GM23338 (cell line): ENCODE data around the gene OLIG1. TPM values are rescaled to one million over a fixed set of nuclear protein-coding genes. Genes with fewer than 3 reads are reported as not detected.

Source experiments
- ATAC-seq: fragments of 200-7000 bp; cut with Tn5 transposase; 3 replicates; pipeline ENCODE4 v1.9.1; 2020
- DNase-seq: peaks from one replicate; pipeline ENCODE4 v3.0.0-alpha.2; 2015; ENCODE audit warnings: low spot score
- H2AFZ ChIP-seq: fragments of 200-600 bp; sonication (generic); 2 replicates; pipeline ENCODE4 v1.8.0; 2016; ENCODE audit warnings: antibody characterized with exemption, mild to moderate bottlenecking, moderate library complexity
- H3F3A ChIP-seq: fragments of 200-600 bp; sonication (generic); replicated peaks from 2 replicates; pipeline ENCODE4 v1.8.0; 2017; ENCODE audit warnings: antibody characterized with exemption, mixed run types, low read depth
- H3K27ac ChIP-seq: fragments of 200-600 bp; sonication (generic); 2 replicates; pipeline ENCODE4 v1.6.1; 2016; ENCODE audit warnings: low read depth
- H3K27me3 ChIP-seq: fragments of 200-600 bp; sonication (generic); 2 replicates; pipeline ENCODE4 v1.8.0; 2016; ENCODE audit warnings: mild to moderate bottlenecking, mixed run types, moderate library complexity; ENCODE audit not compliant: insufficient read depth
- H3K36me3 ChIP-seq: fragments of 200-600 bp; sonication (generic); 2 replicates; pipeline ENCODE4 v1.8.0; 2016; ENCODE audit warnings: mild to moderate bottlenecking; ENCODE audit not compliant: insufficient read depth
- H3K4me1 ChIP-seq: fragments of 200-600 bp; sonication (generic); 2 replicates; pipeline ENCODE4 v1.8.0; 2016; ENCODE audit warnings: mild to moderate bottlenecking, moderate library complexity; ENCODE audit not compliant: insufficient read depth
- H3K4me2 ChIP-seq: fragments of 200-600 bp; sonication (generic); 2 replicates; pipeline ENCODE4 v1.7.1; 2017; ENCODE audit warnings: mixed run types
- H3K4me3 ChIP-seq: fragments of 200-600 bp; sonication (generic); 2 replicates; pipeline ENCODE4 v1.6.1; 2016; ENCODE audit warnings: mixed run types
- H3K79me2 ChIP-seq: fragments of 200-600 bp; sonication (generic); replicated peaks from 2 replicates; pipeline ENCODE4 v1.8.0; 2017; ENCODE audit warnings: mild to moderate bottlenecking; ENCODE audit not compliant: insufficient read depth
- H3K9me2 ChIP-seq: fragments of 200-600 bp; sonication (generic); 2 replicates; pipeline ENCODE4 v1.8.0; 2017; ENCODE audit not compliant: insufficient read depth
- H4K20me1 ChIP-seq: fragments of 200-600 bp; sonication (generic); replicated peaks from 2 replicates; pipeline ENCODE4 v1.8.0; 2017; ENCODE audit warnings: mild to moderate bottlenecking; ENCODE audit not compliant: insufficient read depth
- H3K27ac Mint-ChIP-seq: 2 replicates; pipeline ENCODE4 v1.8.0; 2020; ENCODE audit warnings: inconsistent platforms, mild to moderate bottlenecking, moderate library complexity, mixed read lengths
- H3K27me3 Mint-ChIP-seq: 3 replicates; pipeline ENCODE4 v1.8.0; 2022; ENCODE audit warnings: low read depth, mild to moderate bottlenecking, moderate library complexity, mixed read lengths, inconsistent platforms; ENCODE audit not compliant: insufficient read depth, poor library complexity
- H3K36me3 Mint-ChIP-seq: 3 replicates; pipeline ENCODE4 v1.8.0; 2021; ENCODE audit warnings: low read depth, mild to moderate bottlenecking, inconsistent platforms, moderate library complexity, mixed read lengths
- H3K4me1 Mint-ChIP-seq: 3 replicates; pipeline ENCODE4 v1.8.0; 2020; ENCODE audit warnings: mild to moderate bottlenecking, inconsistent platforms, mixed read lengths
- H3K4me3 Mint-ChIP-seq: 3 replicates; pipeline ENCODE4 v1.8.0; 2021; ENCODE audit warnings: moderate library complexity, mild to moderate bottlenecking, inconsistent platforms, mixed read lengths
- H3K9me3 Mint-ChIP-seq: 3 replicates; pipeline ENCODE4 v1.8.0; 2020; ENCODE audit warnings: moderate library complexity, mild to moderate bottlenecking, inconsistent platforms, mixed read lengths
- CREB1 ChIP-seq: fragments of 250-450 bp; sonication (Bioruptor Pico); IDR thresholded peaks from 2 replicates; pipeline ENCODE4 v1.5.0; 2020; ENCODE audit warnings: low read depth, mild to moderate bottlenecking, moderate library complexity
- CTCF ChIP-seq, 2 experiments: fragments of 200-600 bp in 1 of 2; sonication (generic) in 1 of 2; conservative IDR thresholded peaks; 2 replicates each; pipeline versions ENCODE4 v1.5.1 to v1.6.1; 2016 to 2017; ENCODE audit warnings: antibody characterized with exemption in 2 of 2, low read depth in 2 of 2, mild to moderate bottlenecking in 2 of 2, moderate library complexity in 1 of 2
- ETS1 ChIP-seq: IDR thresholded peaks from 2 replicates; pipeline ENCODE4 v1.6.1; 2016; ENCODE audit warnings: antibody characterized with exemption
- EZH2 ChIP-seq: fragments of 200-600 bp; sonication (generic); IDR thresholded peaks from one replicate; pipeline ENCODE4 v1.8.0; 2017; ENCODE audit warnings: antibody characterized with exemption, mild to moderate bottlenecking, low read depth; ENCODE audit not compliant: unreplicated experiment
- EZH2phosphoT487 ChIP-seq: fragments of 200-600 bp; sonication (generic); IDR thresholded peaks from one replicate; pipeline ENCODE4 v1.8.1; 2018; ENCODE audit warnings: antibody characterized with exemption; ENCODE audit not compliant: unreplicated experiment
- JUNB ChIP-seq: IDR thresholded peaks from one replicate; pipeline ENCODE4 v1.6.1; 2016; ENCODE audit warnings: antibody characterized with exemption; ENCODE audit not compliant: unreplicated experiment
- NANOG ChIP-seq: IDR thresholded peaks from 2 replicates; pipeline ENCODE4 v1.6.1; 2016; ENCODE audit warnings: antibody characterized with exemption, borderline replicate concordance
- POLR2AphosphoS5 ChIP-seq: IDR thresholded peaks from 2 replicates; pipeline ENCODE4 v1.6.1; 2016; ENCODE audit warnings: antibody characterized with exemption, low read depth
- REST ChIP-seq: IDR thresholded peaks from one replicate; pipeline ENCODE4 v1.6.1; 2018; ENCODE audit warnings: antibody characterized with exemption; ENCODE audit not compliant: unreplicated experiment
- STAT1 ChIP-seq: IDR thresholded peaks from one replicate; pipeline ENCODE4 v1.6.1; 2016; ENCODE audit warnings: antibody characterized with exemption; ENCODE audit not compliant: unreplicated experiment
- ZNF114 ChIP-seq: fragments of 250-450 bp; sonication (Bioruptor Pico); IDR thresholded peaks from 2 replicates; pipeline ENCODE4 v1.5.0; 2020; ENCODE audit warnings: mild to moderate bottlenecking, moderate library complexity
- ZNF331 ChIP-seq: fragments of 250-450 bp; sonication (Bioruptor Pico); IDR thresholded peaks from 2 replicates; pipeline ENCODE4 v1.5.0; 2020; ENCODE audit warnings: low read depth, mild to moderate bottlenecking, moderate library complexity
- ZNF462 ChIP-seq: fragments of 250-450 bp; sonication (Bioruptor Pico); IDR thresholded peaks from 2 replicates; pipeline ENCODE4 v1.5.0; 2020; ENCODE audit warnings: mild to moderate bottlenecking, moderate library complexity
- polyA plus RNA-seq: library from polyadenylated mRNA; unstranded; fragments of >200 nt; fragmentation: Nextera tagmentation; extraction: Ambion mirVana; gene quantifications from 2 replicates; pipeline ENCODE4 v1.2.1, GENCODE V29; 2016
- total RNA-seq: library from RNA; depleted of rRNA; stranded (reverse); fragments of >200 nt; shearing (Covaris generic); gene quantifications from 2 replicates; pipeline ENCODE4 v1.2.3, GENCODE V29; 2014

Gene OLIG1
- total and polyA plus RNA-seq, 2 experiments from 2014 or later = 0.14 to 0.81 TPM

GRCh38 chr21:33078907-33079582 lies 9.1 kb downstream of the OLIG1 start:
- H3K4me2 ChIP-seq = no peak overlapping the region
- H3K27ac ChIP-seq = no peak overlapping the region
- no peaks in the 10 kb centered on the region; the same call in 1 of the 2 replicates for H3F3A ChIP-seq
- H3K4me1 ChIP-seq = peaks cover 29% of the 10 kb centered on the region
- no peaks in the 10 kb centered on the region for H3K79me2 ChIP-seq
- H2AFZ ChIP-seq = peak overlapping the region; percentile 43; the same call in 1 of the 2 replicates
- peaks cover 29% of the 10 kb centered on the region for H3K27me3 ChIP-seq
- no peaks in the 10 kb centered on the region for H3K36me3 ChIP-seq
- no peak for TF ChIP-seq STAT1
- TF ChIP-seq ZNF331 (CRISPR knock-in tag) = no peak
- TF ChIP-seq REST = no peak
- no peak for TF ChIP-seq POLR2AphosphoS5
- TF ChIP-seq EZH2 = no peak
- no peak for TF ChIP-seq CTCF (conservative IDR thresholded peaks at IDR 0.05; ENCODE audit: low read depth in 2 of 2)
- TF ChIP-seq ETS1 = no peak
- no peak for TF ChIP-seq ZNF462 (CRISPR knock-in tag)
- no peak for TF ChIP-seq NANOG
- no peak for TF ChIP-seq EZH2phosphoT487
- no peak for TF ChIP-seq CREB1 (CRISPR knock-in tag)
- no peak for TF ChIP-seq JUNB
- no peak for TF ChIP-seq ZNF114 (CRISPR knock-in tag)
- ATAC-seq = no peak
- no peak overlapping the region for H3K4me3 Mint-ChIP-seq
- peaks cover 39% of the 10 kb centered on the region for H3K4me1 Mint-ChIP-seq
- DNase-seq = no peak
- H3K27me3 Mint-ChIP-seq = peaks cover 42% of the 10 kb centered on the region
- H3K9me2 ChIP-seq = no peaks in the 10 kb centered on the region
- no peaks in the 10 kb centered on the region for H3K9me3 Mint-ChIP-seq
- H4K20me1 ChIP-seq = no peaks in the 10 kb centered on the region
- H3K27ac Mint-ChIP-seq = no peak overlapping the region
- no peaks in the 10 kb centered on the region; the same call in 2 of the 3 replicates for H3K36me3 Mint-ChIP-seq
- H3K4me3 ChIP-seq = no peak overlapping the region
